Omental fat pad (tissue), 4 donors: ENCODE data around the gene RGS6. TPM values are rescaled to one million over a fixed set of nuclear protein-coding genes. Genes with fewer than 3 reads are reported as not detected.

ENCODE experiments used
- ATAC-seq: fragments of 150-250 bp; one replicate; pipeline ENCODE4 v1.9.1; 2016; ENCODE audit warnings: mild to moderate bottlenecking, moderate library complexity; ENCODE audit not compliant: low FRiP score
- DNase-seq: peaks from one replicate; pipeline ENCODE4 v3.0.0-alpha.2; 2019; ENCODE audit warnings: low spot score
- CTCF ChIP-seq, 3 donors: fragments of 450-650 bp; IDR thresholded peaks; one replicate each; pipeline ENCODE4 v1.5.1; 2016 to 2017; ENCODE audit warnings: antibody characterized with exemption in 3 of 3, mild to moderate bottlenecking in 3 of 3, moderate library complexity in 2 of 3
- total RNA-seq, 4 donors: library from RNA; depleted of rRNA; stranded (reverse); fragments of >200 nt; gene quantifications; one replicate each; pipeline ENCODE4 v1.1.0, GENCODE V29; 2016

Gene RGS6
- total RNA-seq, 4 donors from 2014 or later, result 5.2 to 27.3 (median 6.9) TPM

- no peak for TF ChIP-seq CTCF (IDR thresholded peaks at IDR 0.05)
- ATAC-seq (no peak), DNase-seq (no peak)
Observed at GRCh38 chr14:72014486-72014885, 82.3 kb downstream of the RGS6 start.

- no peak for ATAC-seq
- TF ChIP-seq CTCF (IDR thresholded peaks at IDR 0.05), result no peak
- no peak for DNase-seq
Observed at GRCh38 chr14:72017290-72017689, 85.1 kb downstream of the RGS6 start.

- DNase-seq (no peak), ATAC-seq (no peak)
- no peak for TF ChIP-seq CTCF (IDR thresholded peaks at IDR 0.05)
Observed at GRCh38 chr14:72023128-72024042, 91.2 kb downstream of the RGS6 start.

GRCh38 chr14:72024043-72024407 is 91.8 kb downstream of the RGS6 start:
- DNase-seq (no peak), ATAC-seq (no peak)
- peak in 2 of 3 donors; percentile 9 to 13 for TF ChIP-seq CTCF (IDR thresholded peaks at IDR 0.05)

- DNase-seq (no peak), ATAC-seq (no peak)
- TF ChIP-seq CTCF (IDR thresholded peaks at IDR 0.05), result no peak
Observed at GRCh38 chr14:72024504-72024903, 92.3 kb downstream of the RGS6 start.

- DNase-seq (no peak), ATAC-seq (no peak)
- no peak for TF ChIP-seq CTCF (IDR thresholded peaks at IDR 0.05)
Observed at GRCh38 chr14:72026536-72026935, 94.3 kb downstream of the RGS6 start.

- no peak for TF ChIP-seq CTCF (IDR thresholded peaks at IDR 0.05)
- DNase-seq (no peak), ATAC-seq (no peak)
Observed at GRCh38 chr14:72027061-72027460, 94.8 kb downstream of the RGS6 start.
